GM12878 (cell line): Measurements from ENCODE around the gene IFT88. TPM values are rescaled to one million over a fixed set of nuclear protein-coding genes. Genes with fewer than 3 reads are reported as not detected.

Source experiments
- ATAC-seq: fragments of 200-7000 bp; cut with Tn5 transposase; 3 replicates; pipeline ENCODE4 v1.9.1; 2020; ENCODE audit warnings: mild to moderate bottlenecking, moderate library complexity
- BruUV-seq: library from RNA; stranded (reverse); fragments of 400-500 nt; replicated peaks from 2 replicates; lab custom pipeline; 2021; lab: Mats Ljungman, UMichigan
- CTCF ChIA-PET: fragments of 300-600 bp; sonication (Branson Sonifier 250); formaldehyde crosslinking; extraction: SDS; loops from one replicate; lab custom pipeline; 2021; ENCODE audit warnings: inconsistent platforms; lab: Yijun Ruan, JAX
- POLR2A ChIA-PET: fragments of 350-600 bp; formaldehyde crosslinking; extraction: SDS; loops from one replicate; lab custom pipeline; 2021; ENCODE audit warnings: inconsistent platforms; lab: Charles Lee
- RAD21 ChIA-PET: fragments of 300-600 bp; sonication (Branson Sonifier 250); formaldehyde crosslinking; loops from one replicate; lab custom pipeline; 2023; ENCODE audit warnings: antibody characterized with exemption; ENCODE audit not compliant: unreplicated experiment; lab: Charles Lee
- SMC1A ChIA-PET: fragments of 300-600 bp; sonication (Branson Sonifier 250); formaldehyde crosslinking; loops from one replicate; lab custom pipeline; 2023; ENCODE audit not compliant: unreplicated experiment, uncharacterized antibody; lab: Charles Lee
- DNase-seq: peaks from one replicate; pipeline ENCODE4 v3.0.0-alpha.2; 2011; ENCODE audit warnings: low read depth, low spot score
- FAIRE-seq: peaks from 3 replicates; lab custom pipeline; 2011; peaks lifted over from hg19 to GRCh38; lab: Jason Lieb, UNC
- H2AFZ ChIP-seq: 2 replicates; pipeline ENCODE4 v1.6.0; 2011; ENCODE audit warnings: low read depth, low read length, control low read depth; ENCODE audit not compliant: control insufficient read depth
- H3K27ac ChIP-seq: 2 replicates; pipeline ENCODE4 v1.5.1; 2011; ENCODE audit warnings: control low read depth; ENCODE audit not compliant: control insufficient read depth, insufficient read depth
- H3K27me3 ChIP-seq, 2 experiments: replicated peaks in 1 of 2; 2 replicates each; pipeline versions ENCODE4 v1.6.0 to v1.6.1; 2011; ENCODE audit warnings: low read length in 1 of 2; ENCODE audit not compliant: control insufficient read depth in 2 of 2, insufficient read depth in 2 of 2
- H3K36me3 ChIP-seq, 2 experiments: 2 replicates each; pipeline ENCODE4 v1.5.1; 2011; ENCODE audit warnings: low read length in 1 of 2; ENCODE audit not compliant: control insufficient read depth in 2 of 2, insufficient read depth in 2 of 2
- H3K4me1 ChIP-seq: 2 replicates; pipeline ENCODE4 v1.6.1; 2011; ENCODE audit warnings: mild to moderate bottlenecking, low read length, moderate library complexity, mixed read lengths; ENCODE audit not compliant: control insufficient read depth, insufficient read depth
- H3K4me2 ChIP-seq: 2 replicates; pipeline ENCODE4 v1.6.0; 2011; ENCODE audit warnings: control low read depth; ENCODE audit not compliant: control insufficient read depth, insufficient read depth
- H3K4me3 ChIP-seq: fragments of 200-600 bp; sonication (generic); 2 replicates; pipeline ENCODE4 v1.5.1; 2016
- H3K79me2 ChIP-seq: 2 replicates; pipeline ENCODE4 v1.6.0; 2011; ENCODE audit warnings: low read length; ENCODE audit not compliant: control insufficient read depth, insufficient read depth
- H3K9ac ChIP-seq: 2 replicates; pipeline ENCODE4 v1.8.0; 2011; ENCODE audit warnings: low read length, control low read depth, mixed read lengths; ENCODE audit not compliant: control insufficient read depth, insufficient read depth
- H3K9me3 ChIP-seq: replicated peaks from 3 replicates; pipeline ENCODE4 v1.5.1; 2011; ENCODE audit warnings: mild to moderate bottlenecking, low read length; ENCODE audit not compliant: control insufficient read depth, insufficient read depth
- H4K20me1 ChIP-seq: 2 replicates; pipeline ENCODE4 v1.6.0; 2011; ENCODE audit not compliant: control insufficient read depth, insufficient read depth
- IRF5 ChIP-seq: fragments of 450-650 bp; IDR thresholded peaks from 2 replicates; pipeline ENCODE4 v1.6.1; 2017; ENCODE audit warnings: borderline replicate concordance
- SMC3 ChIP-seq: IDR thresholded peaks from 2 replicates; pipeline ENCODE4 v1.6.1; 2011; ENCODE audit warnings: low read length, improper control_type of control experiment, borderline replicate concordance
- SPI1 ChIP-seq: IDR thresholded peaks from 2 replicates; pipeline ENCODE4 v1.6.1; 2011; ENCODE audit warnings: low read depth, mild to moderate bottlenecking, low read length, moderate library complexity, borderline replicate concordance; ENCODE audit not compliant: insufficient read depth
- ZBTB33 ChIP-seq: fragments of 450-650 bp; IDR thresholded peaks from 2 replicates; pipeline ENCODE4 v1.6.1; 2017; ENCODE audit warnings: mild to moderate bottlenecking
- ZNF217 ChIP-seq: fragments of 450-650 bp; IDR thresholded peaks from 2 replicates; pipeline ENCODE4 v1.6.1; 2017; ENCODE audit warnings: antibody characterized with exemption, mild to moderate bottlenecking
- ZNF384 ChIP-seq: IDR thresholded peaks from 2 replicates; pipeline ENCODE4 v1.6.1; 2012; ENCODE audit warnings: low read depth, mild to moderate bottlenecking, low read length, improper control_type of control experiment, borderline replicate concordance
- WGBS: methylation state at CpG from one replicate; pipeline ENCODE4 v1.1.6; 2016; ENCODE audit warnings: low lambda C conversion rate; ENCODE audit not compliant: insufficient replicate concordance, insufficient coverage; ENCODE audit errors: missing lambda C conversion rate; 5-methylcytosine and 5-hydroxymethylcytosine counted together
- in situ Hi-C: fragments of 300-500 bp; cut with MboI; formaldehyde crosslinking; loops from 9 replicates; pipeline ENCODE4 v1.14.3; 2018; ENCODE audit warnings: mixed read lengths
- intact Hi-C: fragments of 100-400 bp; cut with micrococcal nuclease; formaldehyde crosslinking; loops from one replicate; pipeline ENCODE4 v1.14.2; 2022; ENCODE audit not compliant: unreplicated experiment
- polyA plus RNA-seq, 11 experiments: library from polyadenylated mRNA; depleted of rRNA in 4 of 11; unstranded in 6 of 11; stranded (reverse) in 5 of 11; fragments of >200 nt; fragmentation: Nextera tagmentation in 4 of 11; fragmentation: Illumina TruSeq in 1 of 11; extraction: Ambion mirVana in 4 of 11; extraction: Trizol in 1 of 11; gene quantifications; 1 replicate in 1 of 11; 2 replicates in 10 of 11; pipeline versions ENCODE4 v1.2.1 to v1.2.3, GENCODE V29; 2011 to 2016; ENCODE audit warnings: inconsistent platforms in 2 of 11, missing spikeins in 2 of 11, low read depth in 1 of 11
- total RNA-seq, 4 experiments: library from RNA; depleted of rRNA in 3 of 4; stranded (reverse); fragments of >200 nt in 3 of 4; fragmentation: Illumina TruSeq in 1 of 4; extraction: Trizol in 1 of 4; gene quantifications; 2 replicates each; pipeline versions ENCODE4 v1.2.1 to v1.2.3, GENCODE V29; 2013 to 2021

The IFT88 gene
- total and polyA plus RNA-seq, 10 of the 15 experiments (the other 5 are each of a cell fraction or from before 2014, with no cell fraction given) = 2.9 to 5.6 (median 4.1) TPM

- no TSS peak for BruUV-seq
- no peak overlapping the region for H3K27ac ChIP-seq
- no peaks in the 10 kb centered on the region; the same call in 2 of the 3 replicates for H3K9me3 ChIP-seq
- H2AFZ ChIP-seq = no peak overlapping the region
- no peak for ATAC-seq
- no peaks in the 10 kb centered on the region for H3K27me3 ChIP-seq
- H3K4me2 ChIP-seq = no peak overlapping the region
- ChIA-PET RAD21 (no interaction called here), SMC1A (no interaction called here), POLR2A (no interaction called here)
- no peak overlapping the region for H3K9ac ChIP-seq
- intact Hi-C loops (no loop called here), in situ Hi-C loops (no loop called here)
- H3K4me1 ChIP-seq = no peaks in the 10 kb centered on the region
- no peaks in the 10 kb centered on the region for H4K20me1 ChIP-seq
- no peaks in the 10 kb centered on the region for H3K36me3 ChIP-seq
- no peak for TF ChIP-seq ZNF217
- no peak for TF ChIP-seq IRF5
- no peak for TF ChIP-seq SMC3
- no peak for TF ChIP-seq ZNF384
- TF ChIP-seq ZBTB33 = no peak
- no peak for TF ChIP-seq SPI1
- TF ChIP-seq, all 136 proteins: peak for 0
- Histone ChIP-seq H3K79me2 (no peaks in the 10 kb centered on the region), H3K4me3 (no peak overlapping the region)
- no peak for DNase-seq
- CTCF ChIA-PET = interaction anchor here (1.4 kb wide), 1 partner anchor 10 kb away, joined by 5 read pairs; no protein-coding TSS in a partner anchor
- 79% methylated on average over 10 of the region's 10 CpGs for WGBS
- FAIRE-seq = no peak
Measured at GRCh38 chr13:20534038-20534608, 32.8 kb upstream of the IFT88 start.
